GM18909 (cell line): Measurements from ENCODE around the gene LILRB2.
"Not testable (repeated sequence)": the region's sequence is repeated elsewhere in the genome, so short reads cannot be mapped to it uniquely, and the experiment has no call there.

Source experiments
- ATAC-seq: cut with Tn5 transposase; IDR thresholded peaks from one replicate; pipeline ENCODE4 v1.9.1; 2021; ENCODE audit warnings: mild to moderate bottlenecking; ENCODE audit not compliant: unreplicated experiment, poor library complexity

LILRB2 gene

GRCh38 chr19:54245936-54246335 is 35.0 kb downstream of the LILRB2 start:
- no peak for ATAC-seq

GRCh38 chr19:54243809-54244208 is 37.1 kb downstream of the LILRB2 start:
- ATAC-seq, result not testable (repeated sequence)

GRCh38 chr19:54242646-54243045 is 38.3 kb downstream of the LILRB2 start, which contains the start of gene LILRA6:
TSS of gene LILRA6 (minus strand) at chr19:54242790.
- ATAC-seq, result not testable (repeated sequence)

GRCh38 chr19:54242234-54242633 is 38.7 kb downstream of the LILRB2 start:
- ATAC-seq, result not testable (repeated sequence)

- ATAC-seq, result not testable (repeated sequence)
Observed at GRCh38 chr19:54240372-54241336, 40.3 kb downstream of the LILRB2 start.

GRCh38 chr19:54239491-54240371 is 41.2 kb downstream of the LILRB2 start:
- not testable (repeated sequence) for ATAC-seq

- no peak for ATAC-seq
Observed at GRCh38 chr19:54233941-54234340, 47.0 kb downstream of the LILRB2 start.

GRCh38 chr19:54231077-54231931 is 49.6 kb downstream of the LILRB2 start:
- ATAC-seq, result no peak

- ATAC-seq, result no peak
Observed at GRCh38 chr19:54230031-54230430, 50.9 kb downstream of the LILRB2 start.

- no peak for ATAC-seq
Observed at GRCh38 chr19:54229146-54229545, 51.8 kb downstream of the LILRB2 start.

GRCh38 chr19:54224619-54225018 is 56.3 kb downstream of the LILRB2 start:
- not testable (repeated sequence) for ATAC-seq

- not testable (repeated sequence) for ATAC-seq
Observed at GRCh38 chr19:54223937-54224281, 57.0 kb downstream of the LILRB2 start.
